ENCODE results near the gene PP2D1. TPM values are rescaled to one million over a fixed set of nuclear protein-coding genes. Genes with fewer than 3 reads are reported as not detected.
"Not testable (repeated sequence)": the region's sequence is repeated elsewhere in the genome, so short reads cannot be mapped to it uniquely, and the experiment has no call there.

The PP2D1 gene, protein sequence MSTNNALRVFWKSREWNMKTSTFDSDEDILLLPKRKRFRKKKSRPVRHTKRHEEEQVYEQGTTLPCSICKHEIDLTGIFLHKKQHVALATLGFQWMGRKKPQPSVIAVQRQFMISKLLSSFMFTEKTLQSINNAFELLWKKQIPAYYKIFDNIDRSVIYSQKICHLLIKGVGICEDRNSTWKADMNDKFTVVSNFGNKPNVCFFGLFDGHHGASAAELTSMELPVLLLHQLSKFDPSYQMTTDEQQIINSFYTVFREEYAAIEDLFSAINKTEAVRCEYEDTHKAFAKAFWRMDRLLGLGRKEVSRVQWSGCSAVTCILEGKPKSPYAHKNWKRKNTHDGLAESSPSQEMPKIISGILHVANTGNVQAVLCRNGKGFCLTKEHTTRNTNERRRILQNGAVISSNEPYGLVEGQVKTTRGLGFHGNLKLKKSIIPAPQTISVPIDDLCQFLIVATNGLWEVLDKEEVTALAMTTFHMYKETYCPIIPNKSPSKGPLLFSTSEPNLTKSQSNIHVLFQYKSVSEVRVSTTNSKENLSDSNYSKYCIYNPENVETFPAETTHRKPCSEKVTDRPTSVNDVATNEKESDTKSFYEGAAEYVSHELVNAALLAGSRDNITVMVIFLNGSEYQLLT
- total RNA-seq (2014; rRNA removed; shearing (Covaris generic)): not detected in 2 replicates

DNA sequence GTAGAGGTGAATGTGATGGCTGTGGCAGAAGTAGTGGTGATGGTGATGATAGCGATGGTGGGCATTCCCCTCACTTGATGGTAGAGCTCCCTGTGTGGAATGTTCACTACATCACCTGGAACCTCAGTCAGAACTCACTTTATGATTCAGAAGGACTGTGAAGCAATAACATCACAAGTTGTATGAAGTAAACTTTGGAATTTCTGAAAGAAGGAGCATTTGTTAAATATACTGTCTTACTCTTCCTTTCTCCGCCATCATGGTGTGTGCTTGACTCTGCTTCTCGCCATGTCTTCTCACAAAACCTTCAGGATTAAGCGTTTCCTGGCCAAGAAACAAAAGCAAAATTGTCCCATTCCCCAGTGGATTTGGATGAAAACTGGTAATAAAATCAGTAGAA, at the start of gene PP2D1:
Gene PP2D1 (minus strand): TSS at position 101 of the 400 bp plus-strand sequence. CDS start 192 bp downstream, outside the sequence.
- no peak for DNase-seq (ENCODE audit: low read depth)

DNA sequence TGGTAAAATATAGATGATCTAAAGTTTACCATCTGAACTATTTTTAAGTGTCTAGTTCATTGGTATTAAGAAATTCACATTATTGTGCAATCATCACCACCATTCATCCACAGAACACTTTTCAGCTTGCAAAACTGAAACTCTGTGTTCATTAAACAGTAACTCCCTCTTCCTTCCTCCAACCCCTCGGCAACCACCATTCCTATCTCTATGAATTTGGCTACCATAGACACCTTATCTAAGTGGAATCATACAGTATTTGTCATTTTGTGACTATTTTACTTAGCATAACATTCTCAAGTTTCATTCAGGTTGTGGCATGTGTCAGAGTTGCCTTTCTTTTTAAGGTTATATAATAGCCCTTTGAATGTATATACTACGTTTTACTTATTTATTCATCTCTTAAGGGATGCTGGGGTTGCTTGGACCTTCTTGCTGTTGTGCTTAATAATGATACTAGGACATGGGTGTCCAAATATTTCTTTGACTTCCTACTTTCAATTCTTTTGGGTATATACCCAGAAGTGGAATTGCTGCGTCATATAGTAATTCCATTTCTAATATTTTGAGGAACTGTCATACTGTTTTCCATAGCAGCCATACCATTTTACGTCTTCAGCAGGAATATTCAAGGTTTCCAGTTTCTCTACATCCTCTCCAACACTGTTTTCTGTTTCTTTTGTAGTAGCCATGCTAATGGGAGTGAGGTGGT, 49.1 kb upstream of the PP2D1 start:
- no peak for DNase-seq (ENCODE audit: low read depth)

DNA sequence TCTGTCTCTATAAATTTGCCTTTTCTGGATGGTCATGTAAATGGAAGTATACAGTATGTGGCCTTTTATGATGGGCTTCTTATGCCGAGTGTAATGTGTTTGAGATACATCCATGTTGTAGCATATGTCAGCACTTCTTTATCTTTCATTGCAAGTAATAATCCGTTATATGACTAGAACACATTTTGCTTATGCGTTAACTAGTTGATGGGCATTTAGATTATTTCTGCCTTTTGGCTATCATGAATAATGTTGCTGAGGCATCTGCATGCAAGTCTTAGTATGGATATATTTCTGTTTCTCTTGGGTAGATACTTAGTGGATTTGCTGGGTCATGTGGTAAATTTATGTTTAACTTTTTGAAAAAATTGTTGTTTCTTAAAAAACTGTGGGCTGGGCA, 47.9 kb upstream of the PP2D1 start:
- DNase-seq (ENCODE audit: low read depth): no peak

DNA sequence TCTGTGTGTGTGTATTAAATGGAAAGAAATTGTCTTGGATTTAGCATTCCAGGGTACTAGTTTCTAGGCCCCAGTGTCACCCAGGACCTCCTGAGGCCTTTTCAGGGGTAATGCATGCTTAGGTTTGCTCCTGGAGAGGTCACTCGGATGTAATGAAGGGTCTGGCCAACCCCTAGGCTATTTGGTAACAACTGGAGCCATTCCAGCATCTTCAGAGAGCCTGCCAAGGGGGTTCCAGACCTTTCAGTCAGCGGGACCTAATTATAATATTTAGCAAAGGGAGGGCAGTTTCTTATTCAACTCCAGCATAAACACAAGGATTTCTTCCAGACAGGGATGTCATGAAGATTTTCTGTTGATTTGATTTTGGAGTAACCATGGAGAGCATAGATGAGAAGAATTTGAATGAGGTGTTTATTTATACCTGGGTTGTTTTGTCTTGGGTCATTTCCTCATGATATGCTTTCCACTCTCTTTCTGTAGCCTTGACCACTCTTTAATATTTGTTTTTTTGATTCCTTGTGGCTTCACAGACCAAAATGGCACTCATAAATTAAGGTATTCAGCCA, 45.6 kb upstream of the PP2D1 start:
- DNase-seq (ENCODE audit: low read depth): peak; percentile 60

DNA sequence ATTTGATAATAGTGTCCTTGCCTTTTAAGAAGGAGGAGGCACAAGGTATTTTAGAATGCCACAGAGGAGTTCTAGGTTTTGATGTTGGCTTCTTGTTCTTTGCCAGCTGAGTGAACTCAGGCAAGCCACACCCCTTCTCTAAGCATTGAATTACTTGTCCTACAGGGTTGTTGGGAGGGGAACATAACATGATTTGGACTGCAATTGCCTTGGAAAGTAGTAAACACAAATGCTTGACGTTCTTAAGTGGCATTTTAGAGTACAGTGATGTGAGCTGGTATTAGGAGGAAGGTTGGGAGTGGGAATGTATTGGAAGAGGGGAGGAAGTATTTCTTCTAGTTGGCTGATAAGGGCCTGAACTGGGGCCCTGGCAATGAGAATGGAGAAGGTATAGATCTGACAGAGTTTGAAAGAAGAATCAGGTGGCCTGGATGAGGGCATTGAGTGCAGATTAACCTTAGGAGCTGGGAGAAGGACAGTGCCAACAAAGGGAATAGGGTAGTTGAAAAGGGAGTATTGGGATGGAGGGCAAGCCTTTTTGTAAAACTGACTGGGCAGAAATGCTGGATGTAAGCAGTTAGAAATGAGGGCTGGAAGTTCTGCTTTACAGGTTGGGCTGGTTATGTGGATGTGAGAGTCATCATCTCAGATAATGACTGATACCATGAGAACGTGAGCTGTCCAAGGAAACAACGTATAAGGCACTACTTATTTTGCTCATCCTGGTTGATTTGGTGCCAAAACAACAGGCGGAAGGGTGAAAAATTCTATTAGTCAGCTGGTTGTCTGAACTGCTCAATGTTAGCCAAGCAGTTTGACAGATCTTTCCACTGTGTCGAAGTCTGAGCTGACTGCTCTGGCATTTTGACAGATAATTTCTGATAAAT, 44.9 kb upstream of the PP2D1 start:
- peak; percentile 86 for DNase-seq (ENCODE audit: low read depth)

DNA sequence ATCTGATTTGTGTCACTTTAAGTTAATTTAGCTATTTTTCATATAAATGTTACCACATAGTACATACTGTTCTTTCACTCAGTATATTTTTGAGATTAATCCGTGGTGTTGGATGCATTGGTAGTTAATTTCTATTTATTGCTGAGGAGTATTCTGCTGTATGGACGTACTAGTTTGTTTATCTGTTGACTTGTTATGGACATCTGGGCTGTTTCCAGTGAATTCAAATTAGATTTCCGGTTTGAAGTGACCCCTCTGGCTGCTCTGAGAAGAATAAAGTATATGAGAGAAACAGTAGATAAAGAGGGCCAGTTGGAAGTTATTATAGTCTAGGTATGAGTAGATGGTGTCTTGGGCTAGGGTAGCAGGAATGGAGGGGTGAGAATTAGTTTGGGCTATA, 43.8 kb upstream of the PP2D1 start:
- DNase-seq (ENCODE audit: low read depth): no peak

DNA sequence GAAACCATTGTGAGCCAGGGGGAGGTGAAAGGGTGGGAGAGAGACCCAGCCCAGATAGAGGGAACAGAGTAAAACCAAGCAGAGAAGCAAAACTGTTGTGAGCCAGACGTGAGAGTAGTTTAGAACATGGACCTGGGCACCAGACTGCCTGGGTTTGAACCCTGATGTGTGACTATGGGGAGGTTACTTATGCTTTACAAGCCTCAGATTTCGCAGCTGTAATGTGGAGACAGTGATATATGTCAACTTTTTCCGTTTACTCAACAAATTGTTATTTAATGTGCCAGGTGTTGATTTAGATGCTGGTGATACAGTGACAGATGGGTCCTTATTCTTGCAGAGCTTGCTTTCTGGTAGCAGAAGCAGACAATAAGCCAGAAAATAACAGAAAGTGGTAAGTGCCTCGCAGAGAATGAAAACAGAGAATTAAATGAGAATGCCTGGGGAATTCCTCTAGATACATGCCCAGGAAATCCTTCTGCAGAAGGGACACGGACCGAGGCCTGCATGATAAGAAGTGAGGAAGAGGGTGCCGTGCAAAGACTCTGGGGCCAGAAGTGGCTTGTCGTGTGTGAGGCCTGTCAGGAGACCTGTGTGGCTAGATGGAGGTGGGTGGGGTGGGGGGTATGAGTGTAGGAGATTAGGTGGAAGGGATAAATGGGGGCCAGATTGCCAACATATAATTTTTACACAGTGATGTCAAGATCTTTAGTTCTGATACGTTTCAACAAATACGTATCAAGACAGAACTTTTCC, 43.1 kb upstream of the PP2D1 start:
- no peak for DNase-seq (ENCODE audit: low read depth)

DNA sequence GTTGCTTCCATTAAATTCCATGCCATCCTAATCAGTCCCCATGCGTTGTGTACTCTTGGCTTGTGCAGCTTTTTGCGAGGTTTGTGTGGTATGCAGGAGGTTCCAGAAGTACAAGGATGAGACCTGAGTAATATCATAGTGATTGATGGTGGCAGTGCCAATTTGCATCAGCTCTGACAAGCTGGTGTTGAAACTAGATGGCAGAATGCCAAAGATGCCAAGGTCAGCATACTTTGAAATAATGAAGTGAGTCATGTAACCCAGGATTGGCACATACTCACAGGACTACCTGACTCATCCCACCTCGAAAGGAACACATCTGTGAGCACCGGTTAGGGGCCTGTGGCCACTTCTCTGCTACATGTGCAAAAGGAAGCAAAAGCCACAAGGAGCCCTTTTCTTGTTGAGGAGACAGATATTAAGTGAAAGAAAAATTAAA, 42.5 kb upstream of the PP2D1 start:
- peak; percentile 97 for DNase-seq (ENCODE audit: low read depth)

DNA sequence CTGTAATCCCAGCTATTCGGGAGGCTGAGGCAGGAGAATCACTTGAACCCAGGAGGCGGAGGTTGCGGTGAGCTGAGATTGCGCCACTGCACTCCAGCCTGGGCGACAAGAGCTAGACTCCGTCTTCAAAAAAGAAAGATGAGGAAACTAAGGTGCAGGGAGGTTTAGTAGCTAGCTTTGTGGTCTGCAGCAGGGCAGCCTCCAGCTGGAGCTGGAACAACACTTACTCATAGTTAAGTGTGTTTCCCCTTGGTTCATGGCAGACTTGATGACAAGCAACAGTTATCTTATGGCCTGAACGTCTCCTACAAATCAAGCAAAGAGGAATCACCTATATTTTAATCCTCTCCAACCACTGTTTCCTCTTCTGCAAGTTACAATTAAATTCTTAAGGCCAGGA, 40.8 kb upstream of the PP2D1 start:
- no peak for DNase-seq (ENCODE audit: low read depth)

DNA sequence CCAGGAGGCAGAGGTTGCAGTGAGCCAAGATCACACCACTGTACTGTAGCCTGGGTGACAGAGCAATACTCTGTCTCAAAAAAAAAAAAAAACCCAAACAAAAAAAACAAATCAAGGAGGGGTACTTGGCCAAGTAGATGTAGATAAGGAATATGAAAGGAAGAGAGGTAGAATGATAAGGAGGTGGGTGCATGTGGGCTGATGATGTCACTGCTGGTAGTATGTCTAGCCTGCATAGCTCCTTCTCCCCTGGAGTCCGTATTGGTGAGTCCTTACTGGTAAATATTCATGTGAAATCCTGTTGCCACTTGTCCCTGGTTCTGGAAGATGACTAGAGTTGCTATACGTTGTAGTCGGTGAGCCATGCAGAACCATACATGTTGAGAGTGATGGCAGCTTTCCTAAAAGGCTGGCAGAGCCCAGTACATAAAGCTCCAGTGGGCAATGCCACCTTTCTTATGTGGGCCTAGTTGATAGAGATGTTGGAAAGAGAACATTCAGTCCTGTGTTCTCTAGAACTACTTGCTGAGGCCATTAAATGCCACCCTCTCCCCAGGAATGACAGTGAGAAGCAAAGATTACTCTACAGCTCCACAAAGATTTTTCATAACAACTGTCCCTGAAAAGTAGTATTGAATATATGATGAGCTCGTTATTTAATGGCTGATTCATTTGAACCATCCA, 39.2 kb upstream of the PP2D1 start:
- DNase-seq (ENCODE audit: low read depth): no peak

DNA sequence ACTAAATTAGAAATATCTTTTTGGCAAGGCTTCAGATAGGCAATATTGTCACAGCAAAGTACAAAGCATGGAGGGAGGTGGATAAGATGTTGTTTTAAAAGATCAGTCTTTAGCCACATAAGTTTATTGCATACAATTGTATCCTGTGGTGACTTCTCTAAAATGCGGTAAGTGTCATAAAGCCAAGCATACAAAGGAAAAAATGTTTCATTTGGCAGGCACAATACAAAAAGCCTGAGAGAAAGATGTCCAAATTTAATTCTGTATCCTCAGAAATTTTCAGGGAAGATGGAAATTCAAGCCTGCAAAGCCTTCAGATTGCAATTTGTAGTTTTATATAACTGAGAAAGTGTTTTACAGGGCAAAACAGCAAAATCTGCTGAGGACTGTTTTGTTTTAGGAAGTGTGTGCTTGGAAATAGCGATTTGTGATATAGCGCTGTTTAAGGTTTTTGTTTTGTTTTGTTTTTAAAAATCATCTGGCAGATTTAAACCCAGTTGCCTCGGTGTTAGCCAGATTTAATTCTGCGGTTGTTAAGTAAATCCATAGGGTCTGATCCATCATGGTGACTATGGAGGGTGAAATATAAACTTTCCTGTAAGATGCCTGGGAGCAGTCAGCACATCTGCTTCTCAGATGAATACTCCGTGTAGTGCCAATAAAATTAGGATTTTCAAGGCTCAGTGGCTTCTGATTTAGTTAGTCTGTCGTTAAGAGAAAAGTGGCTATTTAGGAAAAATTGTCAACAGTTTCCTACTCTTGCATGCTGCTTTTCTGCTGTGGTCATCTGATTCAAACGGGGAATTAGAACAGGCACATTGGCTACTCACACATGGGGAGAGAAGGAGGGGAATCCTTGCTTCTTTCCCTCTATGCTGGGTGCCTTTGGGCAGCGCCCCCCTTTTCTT, 36.2 kb upstream of the PP2D1 start:
- no peak for DNase-seq (ENCODE audit: low read depth)

DNA sequence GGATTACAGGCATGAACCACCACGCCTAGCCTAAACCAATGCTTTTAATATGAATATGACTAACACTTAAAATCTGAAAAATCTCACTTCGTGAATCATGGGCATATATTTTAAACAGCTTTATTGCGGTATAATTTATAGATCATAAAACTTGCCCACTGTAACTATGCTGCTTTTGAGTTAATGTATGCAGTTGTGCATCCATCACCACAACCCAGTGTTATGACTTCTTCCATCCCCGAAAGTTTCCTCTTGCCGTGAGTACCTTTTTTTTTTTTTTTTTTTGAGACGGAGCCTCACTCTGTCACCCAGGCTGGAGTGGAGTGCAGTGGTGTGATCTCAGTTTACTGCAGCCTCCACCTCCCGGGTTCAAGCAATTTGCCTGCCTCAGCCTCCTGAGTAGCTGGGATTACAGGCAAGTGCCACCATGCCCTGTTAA, 35.3 kb upstream of the PP2D1 start:
- no peak for DNase-seq (ENCODE audit: low read depth)

DNA sequence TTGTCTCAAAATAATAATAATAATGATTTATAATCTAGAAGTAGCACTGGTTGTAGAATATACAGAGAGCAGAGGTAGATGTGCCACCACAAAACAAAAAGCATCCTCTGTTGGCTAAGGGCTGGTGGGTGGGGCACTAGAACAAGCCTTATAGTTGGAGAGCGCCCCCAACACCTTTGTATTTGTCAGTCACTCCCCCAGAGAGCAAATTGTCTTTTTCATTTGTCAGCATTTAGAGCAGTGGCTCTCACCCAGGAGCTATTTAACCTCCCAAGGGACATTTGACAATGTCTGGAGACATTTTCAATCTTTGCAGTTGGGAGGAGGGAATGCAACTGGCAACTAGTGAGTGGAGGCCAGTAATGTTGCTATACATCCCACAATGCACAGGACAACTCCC, 34.5 kb upstream of the PP2D1 start:
- DNase-seq (ENCODE audit: low read depth): no peak

DNA sequence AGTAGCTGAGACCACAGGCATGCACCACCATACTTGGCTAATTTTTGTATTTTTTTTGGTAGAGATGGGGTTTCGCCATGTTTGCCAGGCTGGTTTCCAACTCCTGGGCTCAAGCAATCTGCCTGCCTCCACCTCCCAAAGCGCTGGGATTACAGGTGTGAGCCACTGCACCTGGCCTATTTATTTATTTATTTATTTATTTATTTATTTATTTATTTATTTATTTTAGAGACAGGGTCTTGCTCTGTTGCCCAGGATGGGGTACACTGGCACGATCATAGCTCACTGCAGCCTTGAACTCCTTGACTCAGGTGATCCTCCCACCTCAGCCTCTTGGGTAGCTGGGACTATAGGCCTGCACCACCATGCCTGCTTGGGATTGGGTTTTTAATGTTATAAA, 33.1 kb upstream of the PP2D1 start:
- not testable (repeated sequence) for DNase-seq (ENCODE audit: low read depth)

DNA sequence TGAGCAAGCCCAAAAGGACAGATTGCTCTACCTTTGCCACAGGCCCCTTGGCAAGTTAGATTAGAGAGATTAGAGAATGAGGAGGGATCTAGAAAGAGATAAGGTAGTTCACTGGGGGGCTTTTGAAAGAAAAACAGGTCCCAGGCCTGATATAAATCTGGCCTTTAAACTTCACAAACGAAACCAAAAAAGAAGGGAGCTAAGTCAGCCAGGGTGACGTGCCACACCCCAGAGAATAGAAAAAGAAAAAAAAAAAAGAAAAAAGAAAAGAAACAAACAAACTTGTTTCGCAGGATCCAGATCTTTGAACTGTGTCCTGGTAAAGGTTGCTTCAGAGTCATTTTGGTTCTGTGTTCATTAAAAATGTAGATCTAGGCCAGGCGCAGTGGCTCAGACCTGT, 31.8 kb upstream of the PP2D1 start:
- DNase-seq (ENCODE audit: low read depth): no peak

DNA sequence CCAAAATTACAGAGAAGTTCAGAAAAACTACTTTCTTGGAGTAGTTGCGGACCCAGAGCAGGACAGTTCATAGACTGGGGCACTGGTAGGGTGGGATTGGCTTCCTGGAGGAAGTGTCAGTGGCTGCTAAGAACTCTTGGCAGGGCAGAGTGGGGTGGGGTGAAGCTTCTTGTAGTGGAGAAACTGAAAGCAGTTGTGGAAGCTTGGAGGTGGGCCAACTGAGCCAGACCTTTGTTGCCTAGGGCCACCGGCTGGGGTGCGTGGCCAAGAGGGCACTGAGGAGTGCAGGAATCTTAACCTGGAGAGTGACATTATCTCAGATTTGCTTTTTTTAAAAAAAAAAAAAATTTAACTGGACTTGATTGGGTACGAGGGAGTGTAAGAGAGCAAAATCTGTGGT, 31.3 kb upstream of the PP2D1 start:
- peak; percentile 56 for DNase-seq (ENCODE audit: low read depth)

DNA sequence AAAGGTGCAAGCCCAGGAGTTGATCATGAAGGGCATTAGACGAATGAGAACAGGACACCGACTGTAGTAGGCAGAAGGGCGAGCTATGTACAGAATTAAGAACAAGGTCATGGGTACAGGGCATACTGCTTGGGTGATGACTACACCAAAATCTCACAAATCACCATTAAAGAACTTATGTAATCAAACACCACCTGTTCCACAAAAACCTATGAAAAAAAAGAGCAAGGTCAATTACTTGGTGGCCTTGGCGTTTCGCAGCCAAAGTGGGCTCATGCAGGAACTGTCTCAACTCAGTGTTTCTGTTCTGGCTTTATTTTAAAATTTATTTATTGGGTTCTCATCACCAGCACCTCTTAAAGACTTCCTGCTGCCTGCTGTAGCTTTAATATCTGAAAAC, 30.3 kb upstream of the PP2D1 start:
- no peak for DNase-seq (ENCODE audit: low read depth)

DNA sequence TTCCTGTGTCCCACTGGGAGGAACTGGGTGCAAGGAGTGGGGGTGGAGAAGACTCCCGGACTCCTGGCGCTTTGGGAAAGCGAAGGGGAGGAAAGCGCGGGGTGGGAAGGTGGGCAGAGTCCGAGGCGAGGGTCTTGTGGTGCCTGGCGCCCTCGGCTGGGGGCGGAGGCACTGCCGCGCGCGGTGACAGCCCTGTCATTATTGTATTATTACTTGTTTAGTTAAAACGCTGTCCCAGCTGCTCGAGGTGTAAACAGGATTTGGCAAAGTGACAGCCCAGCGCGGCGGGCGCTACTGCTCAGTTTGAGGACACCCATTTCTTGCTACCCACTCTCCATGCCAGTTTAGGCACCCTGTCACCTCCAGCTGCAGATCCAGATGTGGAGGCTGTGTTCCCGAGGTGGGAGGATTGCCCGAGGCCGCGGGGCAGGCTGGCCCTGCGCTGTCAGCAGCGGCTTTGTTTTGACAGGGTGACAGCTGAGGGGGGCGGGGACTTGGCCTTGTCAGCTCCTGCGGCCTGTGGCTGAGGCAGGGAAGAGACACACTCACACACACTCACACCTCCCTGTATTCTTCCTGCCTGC, 29.2 kb upstream of the PP2D1 start:
- DNase-seq (ENCODE audit: low read depth): peak; percentile 77

Measured in M059J (cell line).